ENCODE measurements around the gene HSPB7.

Gene HSPB7

GRCh38 chr1:15969321-15969880 is 48.4 kb downstream of the HSPB7 start:
- Histone ChIP-seq H3K27ac (replicated peaks) (no peak overlapping the region), H3K4me3 (replicated peaks; ENCODE audit: insufficient read depth, low read length) (no peak overlapping the region), H3K27me3 (ENCODE audit: insufficient read depth, poor library complexity, severe bottlenecking) (no peaks in the 10 kb centered on the region)
- DNase-seq (ENCODE audit: low read depth in 1 of 2, low spot score in 1 of 2), result no peak
- no peak for TF ChIP-seq POLR2AphosphoS5 (IDR thresholded peaks at IDR 0.05; ENCODE audit: low read depth)
- TF ChIP-seq, protein P1, sequence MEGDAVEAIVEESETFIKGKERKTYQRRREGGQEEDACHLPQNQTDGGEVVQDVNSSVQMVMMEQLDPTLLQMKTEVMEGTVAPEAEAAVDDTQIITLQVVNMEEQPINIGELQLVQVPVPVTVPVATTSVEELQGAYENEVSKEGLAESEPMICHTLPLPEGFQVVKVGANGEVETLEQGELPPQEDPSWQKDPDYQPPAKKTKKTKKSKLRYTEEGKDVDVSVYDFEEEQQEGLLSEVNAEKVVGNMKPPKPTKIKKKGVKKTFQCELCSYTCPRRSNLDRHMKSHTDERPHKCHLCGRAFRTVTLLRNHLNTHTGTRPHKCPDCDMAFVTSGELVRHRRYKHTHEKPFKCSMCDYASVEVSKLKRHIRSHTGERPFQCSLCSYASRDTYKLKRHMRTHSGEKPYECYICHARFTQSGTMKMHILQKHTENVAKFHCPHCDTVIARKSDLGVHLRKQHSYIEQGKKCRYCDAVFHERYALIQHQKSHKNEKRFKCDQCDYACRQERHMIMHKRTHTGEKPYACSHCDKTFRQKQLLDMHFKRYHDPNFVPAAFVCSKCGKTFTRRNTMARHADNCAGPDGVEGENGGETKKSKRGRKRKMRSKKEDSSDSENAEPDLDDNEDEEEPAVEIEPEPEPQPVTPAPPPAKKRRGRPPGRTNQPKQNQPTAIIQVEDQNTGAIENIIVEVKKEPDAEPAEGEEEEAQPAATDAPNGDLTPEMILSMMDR (IDR thresholded peaks at IDR 0.05; ENCODE audit: insufficient read depth, low read length), result no peak
- TF ChIP-seq SPI1 (IDR thresholded peaks at IDR 0.05; ENCODE audit: borderline replicate concordance, low read depth), result no peak
- TF ChIP-seq REST (IDR thresholded peaks at IDR 0.05; ENCODE audit: insufficient replicate concordance, low read depth), result no peak
- no peak for TF ChIP-seq GABPA (IDR thresholded peaks at IDR 0.05; ENCODE audit: low read depth)

- no peak for DNase-seq (ENCODE audit: low read depth in 1 of 2, low spot score in 1 of 2)
- TF ChIP-seq REST (IDR thresholded peaks at IDR 0.05; ENCODE audit: insufficient replicate concordance, low read depth) (no peak), GABPA (IDR thresholded peaks at IDR 0.05; ENCODE audit: low read depth) (no peak), SPI1 (IDR thresholded peaks at IDR 0.05; ENCODE audit: borderline replicate concordance, low read depth) (no peak), POLR2AphosphoS5 (IDR thresholded peaks at IDR 0.05; ENCODE audit: low read depth) (no peak)
- TF ChIP-seq, protein P1 (IDR thresholded peaks at IDR 0.05; ENCODE audit: insufficient read depth, low read length), result no peak
- no peak overlapping the region for H3K27ac ChIP-seq (replicated peaks)
- H3K27me3 ChIP-seq (ENCODE audit: insufficient read depth, poor library complexity, severe bottlenecking), result no peaks in the 10 kb centered on the region
- no peak overlapping the region for H3K4me3 ChIP-seq (replicated peaks; ENCODE audit: insufficient read depth, low read length)
These were observed 49.7 kb downstream of the HSPB7 start for GRCh38 chr1:15968172-15968571.

- no peak for TF ChIP-seq SPI1 (IDR thresholded peaks at IDR 0.05; ENCODE audit: borderline replicate concordance, low read depth)
- TF ChIP-seq POLR2AphosphoS5 (IDR thresholded peaks at IDR 0.05; ENCODE audit: low read depth), result no peak
- no peak for DNase-seq (ENCODE audit: low read depth in 1 of 2, low spot score in 1 of 2)
- Histone ChIP-seq H3K4me3 (replicated peaks; ENCODE audit: insufficient read depth, low read length) (no peak overlapping the region), H3K27me3 (ENCODE audit: insufficient read depth, poor library complexity, severe bottlenecking) (no peaks in the 10 kb centered on the region), H3K27ac (replicated peaks) (no peak overlapping the region)
These were observed 50.9 kb downstream of the HSPB7 start for GRCh38 chr1:15966956-15967344.

- no peaks in the 10 kb centered on the region for H3K27me3 ChIP-seq (ENCODE audit: insufficient read depth, poor library complexity, severe bottlenecking)
- H3K4me3 ChIP-seq (replicated peaks; ENCODE audit: insufficient read depth, low read length), result no peak overlapping the region
- no peak overlapping the region for H3K27ac ChIP-seq (replicated peaks)
- peak; percentile 49; the same call in 1 of the 2 replicates for TF ChIP-seq SPI1 (IDR thresholded peaks at IDR 0.05; ENCODE audit: borderline replicate concordance, low read depth)
- TF ChIP-seq, protein P1 (IDR thresholded peaks at IDR 0.05; ENCODE audit: insufficient read depth, low read length), result no peak
- DNase-seq (ENCODE audit: low read depth in 1 of 2, low spot score in 1 of 2), result peak in 1 of 2 experiments; percentile 36
These were observed 51.5 kb downstream of the HSPB7 start for GRCh38 chr1:15966081-15966955.

Data from HL-60 (cell line).